HL-60/S4 treated with phorbol 12-myristate 13-acetate at 8.2 ng/mL for 4 days and 3 days (cell line): ENCODE results near the gene CAMK2N2.

Experiments
- in situ Hi-C: fragments of 300-500 bp; cut with MboI; formaldehyde crosslinking; loops from 2 replicates; pipeline ENCODE4 v1.15.0; 2022; ENCODE audit warnings: low sequenced_read_pairs

CAMK2N2 gene

GRCh38 chr3:184241447-184242296, 19.7 kb downstream of the CAMK2N2 start:
- in situ Hi-C loops: no loop called here

DNA sequence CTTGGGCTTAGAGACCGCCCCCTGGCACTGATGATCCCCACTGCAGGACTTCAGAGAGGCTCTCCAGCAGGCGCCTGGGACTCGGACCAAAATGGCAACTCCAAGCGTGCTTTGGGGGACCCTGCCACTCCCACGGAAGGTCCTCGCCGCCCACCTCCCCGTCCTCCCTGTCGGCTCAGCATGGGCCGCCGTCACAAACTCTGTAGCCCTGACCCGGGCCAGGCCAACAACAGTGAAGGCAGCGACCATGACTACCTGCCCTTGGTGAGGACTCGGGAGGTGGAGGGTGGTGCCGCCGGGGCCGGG, 20.3 kb downstream of the CAMK2N2 start:
- in situ Hi-C loops: no loop called here

DNA sequence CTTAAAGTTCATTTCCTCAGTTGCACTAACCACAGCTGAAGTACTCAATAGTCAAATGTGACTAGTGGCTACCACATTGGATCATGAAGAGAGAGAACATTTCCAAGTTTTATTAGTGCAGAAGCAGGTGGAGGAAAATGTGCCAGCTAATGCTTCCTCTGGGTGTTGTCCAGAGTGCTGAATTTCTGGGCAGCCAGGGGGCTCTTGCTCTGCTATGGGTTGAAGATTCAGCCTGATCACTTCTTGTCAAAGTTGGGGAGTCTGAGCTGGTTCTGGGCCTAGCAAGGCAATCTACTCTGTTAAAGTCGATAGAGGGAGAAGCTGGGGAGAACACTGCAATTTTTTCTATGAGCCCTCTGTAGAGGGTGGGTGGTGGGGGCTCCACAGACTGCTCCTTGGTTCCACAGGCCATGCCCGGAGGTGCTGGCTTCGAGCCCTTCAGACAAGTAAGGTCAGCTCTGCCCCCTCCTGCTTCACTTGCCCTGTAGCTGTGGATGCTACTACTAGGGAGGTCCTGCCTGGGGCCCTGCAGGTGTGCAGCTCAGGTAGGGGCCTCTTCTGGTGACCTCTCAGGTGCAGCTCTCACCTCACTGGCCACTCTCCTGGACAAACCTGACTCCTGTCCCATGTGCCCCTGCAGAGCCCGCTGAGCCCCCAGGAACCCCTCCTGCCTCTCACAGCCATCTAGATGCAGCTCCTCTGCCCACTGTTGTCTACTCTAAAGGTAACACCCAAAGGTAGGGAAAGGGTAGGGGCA, 20.8 kb downstream of the CAMK2N2 start:
- in situ Hi-C loops: no loop called here

DNA sequence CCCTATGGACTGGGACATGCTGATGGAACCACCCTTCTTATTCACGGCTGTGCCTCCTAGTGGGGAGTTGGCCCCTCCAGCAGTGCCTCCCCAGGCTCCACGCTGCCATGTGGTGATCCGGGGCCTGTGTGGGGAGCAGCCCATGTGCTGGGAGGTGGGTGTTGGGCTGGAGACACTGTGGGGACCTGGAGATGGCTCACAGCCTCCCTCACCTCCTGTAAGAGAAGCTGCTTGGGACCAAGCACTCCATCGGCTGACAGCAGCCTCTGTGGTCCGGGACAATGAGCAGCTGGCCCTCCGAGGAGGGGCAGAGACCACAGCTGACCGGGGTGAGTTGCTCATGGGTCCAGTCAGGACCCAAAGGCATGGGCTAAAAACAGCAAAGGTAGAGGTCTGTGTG, 21.6 kb downstream of the CAMK2N2 start:
- in situ Hi-C loops: no loop called here

DNA sequence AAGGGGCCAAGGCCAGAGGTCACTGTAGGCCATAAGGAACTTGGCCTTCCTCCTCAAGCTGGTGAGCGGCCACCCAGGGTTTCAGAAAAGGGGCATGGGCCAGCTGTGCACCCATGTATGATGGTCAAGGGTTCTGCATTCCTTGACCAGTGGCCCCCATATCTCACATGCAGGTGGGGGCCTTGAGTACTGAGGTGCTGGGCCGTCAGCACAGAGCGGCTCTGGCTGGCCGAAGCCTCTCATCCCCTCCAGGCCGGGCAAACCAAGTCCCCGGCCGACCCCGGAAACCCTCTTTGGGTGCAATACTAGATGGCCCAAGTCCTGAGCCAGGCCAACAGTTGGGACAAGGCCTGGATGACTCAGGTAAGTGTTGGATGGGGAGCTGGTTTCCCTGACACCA, 22.1 kb downstream of the CAMK2N2 start:
- in situ Hi-C loops: no loop called here

DNA sequence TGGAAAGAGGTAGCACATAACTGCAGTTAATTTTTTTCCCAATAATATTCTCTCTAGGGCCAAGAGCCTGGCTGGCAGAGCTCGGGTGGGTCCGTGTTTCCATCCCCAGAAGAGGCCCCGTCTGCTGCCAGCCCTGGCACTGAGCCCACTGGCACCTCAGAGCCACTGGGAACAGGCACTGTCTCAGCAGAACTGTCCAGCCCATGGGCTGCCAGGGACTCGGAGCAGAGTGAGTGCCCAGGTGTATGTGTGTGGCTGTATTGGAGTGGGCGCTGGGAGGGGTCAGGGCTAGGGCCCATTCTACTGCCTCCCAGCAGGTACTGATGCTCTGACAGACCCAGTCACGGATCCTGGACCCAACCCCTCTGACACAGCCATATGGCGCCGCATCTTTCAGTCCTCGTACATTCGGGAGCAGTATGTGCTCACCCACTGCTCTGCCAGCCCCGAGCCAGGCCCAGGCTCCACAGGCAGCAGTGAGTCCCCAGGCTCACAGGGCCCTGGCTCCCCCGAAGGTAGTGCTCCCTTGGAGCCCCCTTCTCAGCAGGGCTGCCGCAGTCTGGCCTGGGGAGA, 23.0 kb downstream of the CAMK2N2 start:
- in situ Hi-C loops: no loop called here

GRCh38 chr3:184237807-184238206, 23.5 kb downstream of the CAMK2N2 start:
- in situ Hi-C loops: no loop called here

- in situ Hi-C loops: no loop called here
Observed at GRCh38 chr3:184237211-184237610, 24.1 kb downstream of the CAMK2N2 start.

- in situ Hi-C loops: no loop called here
Observed at GRCh38 chr3:184236636-184237035, 24.7 kb downstream of the CAMK2N2 start.

DNA sequence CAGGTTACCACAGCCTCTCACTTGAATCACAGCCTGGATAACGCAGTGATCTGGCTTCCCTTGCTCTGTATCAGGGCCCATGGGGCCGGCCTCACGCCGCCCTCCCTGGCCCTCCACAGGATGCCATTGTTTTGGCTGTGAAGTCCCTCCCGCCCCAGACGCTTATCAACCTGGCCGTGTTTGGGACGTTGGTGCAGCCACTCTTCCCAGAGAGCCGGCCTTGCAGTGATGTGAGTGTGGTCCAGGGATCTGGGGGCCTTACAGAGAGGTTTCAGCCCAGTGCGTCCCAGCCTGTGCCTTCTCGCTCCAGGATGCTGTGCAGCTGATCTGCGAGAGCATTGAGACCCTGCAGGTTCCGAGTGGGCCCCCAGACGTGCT, 25.3 kb downstream of the CAMK2N2 start:
- in situ Hi-C loops: no loop called here

DNA sequence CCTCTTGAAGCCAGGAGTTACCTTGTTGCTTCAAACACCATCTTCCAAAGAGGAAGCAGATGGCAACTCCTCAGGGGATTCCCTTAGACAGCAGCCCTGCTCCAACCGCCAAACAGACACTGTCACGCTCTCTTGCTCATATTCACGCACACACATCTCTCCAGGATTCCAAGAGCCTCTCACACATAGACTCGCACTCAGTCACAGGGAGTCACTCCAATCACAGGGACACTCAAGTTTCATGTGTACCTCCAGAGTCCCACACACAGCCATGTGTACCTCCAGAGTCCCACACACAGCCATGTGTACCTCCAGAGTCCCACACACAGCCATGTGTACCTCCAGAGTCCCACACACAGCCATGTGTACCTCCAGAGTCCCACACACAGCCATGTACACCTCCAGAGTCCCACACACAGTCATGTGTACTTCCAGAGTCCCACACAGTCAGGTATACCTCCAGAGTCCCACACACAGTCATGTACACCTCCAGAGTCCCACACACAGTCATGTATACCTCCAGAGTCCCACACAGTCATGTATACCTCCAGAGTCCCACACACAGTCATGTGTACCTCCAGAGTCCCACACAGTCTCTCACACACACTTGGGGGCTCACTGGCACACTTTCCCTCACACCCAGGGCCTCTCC, 25.8 kb downstream of the CAMK2N2 start:
- in situ Hi-C loops: no loop called here

- in situ Hi-C loops: no loop called here
Observed at GRCh38 chr3:184234671-184235380, 26.5 kb downstream of the CAMK2N2 start.

DNA sequence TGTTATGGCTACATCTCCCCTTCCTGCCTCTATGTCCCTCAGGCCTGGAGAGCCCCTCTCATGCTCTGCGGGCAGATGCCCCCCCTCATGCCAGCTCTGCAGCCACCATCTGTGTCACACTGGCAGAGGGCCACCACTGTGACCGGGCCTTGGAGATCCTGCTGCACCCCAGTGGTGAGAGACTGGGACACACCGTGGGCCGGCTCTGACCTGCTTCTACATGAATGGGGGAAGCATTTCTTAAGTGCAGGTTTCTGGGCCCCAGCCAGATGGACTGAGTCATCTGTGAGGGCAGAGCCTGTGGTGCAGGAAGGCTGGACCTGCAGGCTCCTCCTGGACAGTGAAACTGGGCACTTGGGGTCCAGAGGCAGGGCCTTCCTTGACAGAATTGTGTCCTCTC, 27.1 kb downstream of the CAMK2N2 start:
- in situ Hi-C loops: no loop called here

GRCh38 chr3:184233127-184233843, 28.1 kb downstream of the CAMK2N2 start:
- in situ Hi-C loops: no loop called here

GRCh38 chr3:184231671-184232070, 29.7 kb downstream of the CAMK2N2 start:
- in situ Hi-C loops: no loop called here

DNA sequence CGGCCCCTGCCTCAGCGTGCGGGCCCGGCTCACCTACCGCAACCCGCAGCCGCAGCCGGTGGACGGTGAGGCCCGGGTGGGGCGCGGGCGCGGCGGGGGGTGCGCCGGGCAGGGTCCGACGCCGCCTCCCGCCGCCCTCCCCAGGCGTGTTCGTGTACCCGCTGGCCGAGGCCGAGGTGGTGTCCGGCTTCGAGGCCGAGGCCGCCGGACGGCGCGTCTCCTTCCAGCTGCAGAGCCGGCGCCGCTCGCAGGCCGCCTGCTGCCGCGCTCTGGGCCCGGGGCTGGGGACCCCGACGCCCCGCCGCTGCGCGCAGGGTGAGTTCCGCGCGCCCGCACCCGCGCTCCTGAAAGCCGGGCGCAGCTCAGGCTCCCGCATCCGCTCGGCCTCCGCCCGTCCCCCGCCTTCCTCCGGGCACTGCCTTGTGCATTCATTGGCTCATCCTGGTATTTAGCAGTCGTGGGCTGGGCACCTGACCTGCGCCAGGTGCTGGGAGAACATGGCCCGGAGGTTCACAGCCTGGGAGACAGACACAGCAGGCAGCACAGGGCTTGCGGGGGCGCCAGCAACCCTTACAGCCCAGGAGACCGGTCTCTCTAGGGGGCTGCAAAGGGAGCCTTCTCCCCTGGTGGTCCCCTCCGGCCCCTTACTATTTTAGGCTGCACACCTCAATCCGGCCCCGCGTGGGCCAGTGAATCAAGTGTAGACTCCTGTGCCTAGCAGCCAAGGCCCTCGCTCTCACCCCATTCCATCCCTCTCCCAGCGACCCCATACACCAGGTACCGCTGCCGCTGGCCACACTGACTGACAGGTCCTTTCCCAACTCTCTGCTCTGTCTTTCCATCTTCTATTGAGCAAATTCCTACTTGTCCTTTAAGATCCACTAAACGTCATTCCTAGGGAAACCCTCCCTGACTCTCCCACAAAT, 30.5 kb downstream of the CAMK2N2 start:
- in situ Hi-C loops: no loop called here

- in situ Hi-C loops: no loop called here
Observed at GRCh38 chr3:184230081-184230602, 31.2 kb downstream of the CAMK2N2 start.

GRCh38 chr3:184229394-184230080, 31.8 kb downstream of the CAMK2N2 start, which contains the start of gene VWA5B2:
Gene VWA5B2, plus strand, starts transcription at chr3:184229585. Its CDS starts 944 bp downstream, at chr3:184230529.
- in situ Hi-C loops: no loop called here
